GM12878 (cell line): ENCODE data around the gene GABBR1. TPM values are rescaled to one million over a fixed set of nuclear protein-coding genes. Genes with fewer than 3 reads are reported as not detected.

Experiments
- ATAC-seq: fragments of 200-7000 bp; cut with Tn5 transposase; 3 replicates; pipeline ENCODE4 v1.9.1; 2020; ENCODE audit warnings: mild to moderate bottlenecking, moderate library complexity
- BruUV-seq: library from RNA; stranded (reverse); fragments of 400-500 nt; replicated peaks from 2 replicates; lab custom pipeline; 2021; lab: Mats Ljungman, UMichigan
- CTCF ChIA-PET: fragments of 300-600 bp; sonication (Branson Sonifier 250); formaldehyde crosslinking; extraction: SDS; loops from one replicate; lab custom pipeline; 2021; ENCODE audit warnings: inconsistent platforms; lab: Yijun Ruan, JAX
- POLR2A ChIA-PET: fragments of 350-600 bp; formaldehyde crosslinking; extraction: SDS; loops from one replicate; lab custom pipeline; 2021; ENCODE audit warnings: inconsistent platforms; lab: Charles Lee
- RAD21 ChIA-PET: fragments of 300-600 bp; sonication (Branson Sonifier 250); formaldehyde crosslinking; loops from one replicate; lab custom pipeline; 2023; ENCODE audit warnings: antibody characterized with exemption; ENCODE audit not compliant: unreplicated experiment; lab: Charles Lee
- SMC1A ChIA-PET: fragments of 300-600 bp; sonication (Branson Sonifier 250); formaldehyde crosslinking; loops from one replicate; lab custom pipeline; 2023; ENCODE audit not compliant: unreplicated experiment, uncharacterized antibody; lab: Charles Lee
- DNase-seq: peaks from one replicate; pipeline ENCODE4 v3.0.0-alpha.2; 2011; ENCODE audit warnings: low read depth, low spot score
- FAIRE-seq: peaks from 3 replicates; lab custom pipeline; 2011; peaks lifted over from hg19 to GRCh38; lab: Jason Lieb, UNC
- H2AFZ ChIP-seq: 2 replicates; pipeline ENCODE4 v1.6.0; 2011; ENCODE audit warnings: low read depth, low read length, control low read depth; ENCODE audit not compliant: control insufficient read depth
- H3K27ac ChIP-seq: 2 replicates; pipeline ENCODE4 v1.5.1; 2011; ENCODE audit warnings: control low read depth; ENCODE audit not compliant: control insufficient read depth, insufficient read depth
- H3K27me3 ChIP-seq, 2 experiments: replicated peaks in 1 of 2; 2 replicates each; pipeline versions ENCODE4 v1.6.0 to v1.6.1; 2011; ENCODE audit warnings: low read length in 1 of 2; ENCODE audit not compliant: control insufficient read depth in 2 of 2, insufficient read depth in 2 of 2
- H3K36me3 ChIP-seq, 2 experiments: 2 replicates each; pipeline ENCODE4 v1.5.1; 2011; ENCODE audit warnings: low read length in 1 of 2; ENCODE audit not compliant: control insufficient read depth in 2 of 2, insufficient read depth in 2 of 2
- H3K4me1 ChIP-seq: 2 replicates; pipeline ENCODE4 v1.6.1; 2011; ENCODE audit warnings: mild to moderate bottlenecking, low read length, moderate library complexity, mixed read lengths; ENCODE audit not compliant: control insufficient read depth, insufficient read depth
- H3K4me2 ChIP-seq: 2 replicates; pipeline ENCODE4 v1.6.0; 2011; ENCODE audit warnings: control low read depth; ENCODE audit not compliant: control insufficient read depth, insufficient read depth
- H3K4me3 ChIP-seq: fragments of 200-600 bp; sonication (generic); 2 replicates; pipeline ENCODE4 v1.5.1; 2016
- H3K79me2 ChIP-seq: 2 replicates; pipeline ENCODE4 v1.6.0; 2011; ENCODE audit warnings: low read length; ENCODE audit not compliant: control insufficient read depth, insufficient read depth
- H3K9ac ChIP-seq: 2 replicates; pipeline ENCODE4 v1.8.0; 2011; ENCODE audit warnings: low read length, control low read depth, mixed read lengths; ENCODE audit not compliant: control insufficient read depth, insufficient read depth
- H3K9me3 ChIP-seq: replicated peaks from 3 replicates; pipeline ENCODE4 v1.5.1; 2011; ENCODE audit warnings: mild to moderate bottlenecking, low read length; ENCODE audit not compliant: control insufficient read depth, insufficient read depth
- H4K20me1 ChIP-seq: 2 replicates; pipeline ENCODE4 v1.6.0; 2011; ENCODE audit not compliant: control insufficient read depth, insufficient read depth
- CBFB ChIP-seq: IDR thresholded peaks from 2 replicates; pipeline ENCODE4 v1.6.1; 2016; ENCODE audit warnings: antibody characterized with exemption, low read depth
- CHD4 ChIP-seq: fragments of 200-600 bp; sonication (generic); IDR thresholded peaks from 2 replicates; pipeline ENCODE4 v1.6.1; 2016; ENCODE audit warnings: mild to moderate bottlenecking
- JUND ChIP-seq: IDR thresholded peaks from 2 replicates; pipeline ENCODE4 v1.6.1; 2012; ENCODE audit warnings: low read depth, mild to moderate bottlenecking, low read length, improper control_type of control experiment, moderate library complexity
- MTA3 ChIP-seq: IDR thresholded peaks from 2 replicates; pipeline ENCODE4 v1.6.1; 2012; ENCODE audit warnings: low read length, inconsistent platforms, borderline replicate concordance
- NFIC ChIP-seq: IDR thresholded peaks from 2 replicates; pipeline ENCODE4 v1.6.1; 2012; ENCODE audit warnings: low read depth, mild to moderate bottlenecking, inconsistent platforms, low read length, moderate library complexity
- NR2F1 ChIP-seq: fragments of 450-650 bp; conservative IDR thresholded peaks from 2 replicates; pipeline ENCODE4 v1.6.1; 2017; ENCODE audit warnings: mild to moderate bottlenecking
- ZNF274 ChIP-seq: IDR thresholded peaks from one replicate; pipeline ENCODE4 v1.8.0; 2011; ENCODE audit not compliant: insufficient read length, insufficient read depth
- ZZZ3 ChIP-seq: IDR thresholded peaks from 2 replicates; pipeline ENCODE4 v1.6.1; 2011; ENCODE audit warnings: low read depth; ENCODE audit not compliant: control insufficient read depth, insufficient read length
- WGBS: methylation state at CpG from one replicate; pipeline ENCODE4 v1.1.6; 2016; ENCODE audit warnings: low lambda C conversion rate; ENCODE audit not compliant: insufficient replicate concordance, insufficient coverage; ENCODE audit errors: missing lambda C conversion rate; 5-methylcytosine and 5-hydroxymethylcytosine counted together
- in situ Hi-C: fragments of 300-500 bp; cut with MboI; formaldehyde crosslinking; loops from 9 replicates; pipeline ENCODE4 v1.14.3; 2018; ENCODE audit warnings: mixed read lengths
- intact Hi-C: fragments of 100-400 bp; cut with micrococcal nuclease; formaldehyde crosslinking; loops from one replicate; pipeline ENCODE4 v1.14.2; 2022; ENCODE audit not compliant: unreplicated experiment
- polyA plus RNA-seq, 11 experiments: library from polyadenylated mRNA; depleted of rRNA in 4 of 11; unstranded in 6 of 11; stranded (reverse) in 5 of 11; fragments of >200 nt; fragmentation: Nextera tagmentation in 4 of 11; fragmentation: Illumina TruSeq in 1 of 11; extraction: Ambion mirVana in 4 of 11; extraction: Trizol in 1 of 11; gene quantifications; 1 replicate in 1 of 11; 2 replicates in 10 of 11; pipeline versions ENCODE4 v1.2.1 to v1.2.3, GENCODE V29; 2011 to 2016; ENCODE audit warnings: inconsistent platforms in 2 of 11, missing spikeins in 2 of 11, low read depth in 1 of 11
- total RNA-seq, 4 experiments: library from RNA; depleted of rRNA in 3 of 4; stranded (reverse); fragments of >200 nt in 3 of 4; fragmentation: Illumina TruSeq in 1 of 4; extraction: Trizol in 1 of 4; gene quantifications; 2 replicates each; pipeline versions ENCODE4 v1.2.1 to v1.2.3, GENCODE V29; 2013 to 2021
- TF ChIP-seq, protein P1 (sequence below): fragments of 450-650 bp; IDR thresholded peaks from 2 replicates; pipeline ENCODE4 v1.6.1; 2017; ENCODE audit warnings: mild to moderate bottlenecking, moderate library complexity
- TF ChIP-seq, protein P2 (sequence below): IDR thresholded peaks from 2 replicates; pipeline ENCODE4 v1.6.1; 2012; ENCODE audit warnings: mild to moderate bottlenecking, low read depth, low read length
- TF ChIP-seq, protein P3 (sequence below): fragments of 450-650 bp; formaldehyde crosslinking; IDR thresholded peaks from 2 replicates; pipeline ENCODE4 v1.5.0; 2022; ENCODE audit warnings: mild to moderate bottlenecking, missing genetic modification characterization

Gene GABBR1
- total and polyA plus RNA-seq, 10 of the 15 experiments (the other 5 are each of a cell fraction or from before 2014, with no cell fraction given) = 0.11 to 5.2 (median 1.0) TPM

- in situ Hi-C loops = no loop called here
- 74% methylated on average over 8 of the region's 10 CpGs for WGBS
- H3K79me2 ChIP-seq = no peaks in the 10 kb centered on the region
- peaks cover 17% of the 10 kb centered on the region for H3K4me1 ChIP-seq
- no peaks in the 10 kb centered on the region for H3K27me3 ChIP-seq
- ChIA-PET SMC1A (interaction anchor here (1.4 to 2.1 kb wide), 5 partner anchors 8 to 82 kb away, joined by 3 to 6 read pairs (median 4); no protein-coding TSS in a partner anchor), CTCF (interaction anchor here (1.1 to 9.9 kb wide), 14 partner anchors 12 to 276 kb away, joined by 3 to 113 read pairs (median 22); partner anchors contain the start of genes GABBR1 and OR12D3), RAD21 (interaction anchor here (2.6 kb wide), 1 partner anchor 14 kb away, joined by 7 read pairs; no protein-coding TSS in a partner anchor), POLR2A (no interaction called here)
- H3K9me3 ChIP-seq = no peaks in the 10 kb centered on the region
- no peak overlapping the region for H3K4me2 ChIP-seq
- no peak for ATAC-seq
- no peaks in the 10 kb centered on the region for H4K20me1 ChIP-seq
- no peak for FAIRE-seq
- H3K9ac ChIP-seq = no peak overlapping the region
- no TSS peak for BruUV-seq
- H2AFZ ChIP-seq = no peak overlapping the region
- DNase-seq = no peak
- H3K36me3 ChIP-seq = no peaks in the 10 kb centered on the region
- intact Hi-C loops = loop anchor here (10.0 kb wide), 1 partner anchor 103 kb away; no protein-coding TSS in a partner anchor
- no peak overlapping the region for H3K4me3 ChIP-seq
- H3K27ac ChIP-seq = no peak overlapping the region
- TF ChIP-seq NR2F1 = no peak
- TF ChIP-seq, protein P1, sequence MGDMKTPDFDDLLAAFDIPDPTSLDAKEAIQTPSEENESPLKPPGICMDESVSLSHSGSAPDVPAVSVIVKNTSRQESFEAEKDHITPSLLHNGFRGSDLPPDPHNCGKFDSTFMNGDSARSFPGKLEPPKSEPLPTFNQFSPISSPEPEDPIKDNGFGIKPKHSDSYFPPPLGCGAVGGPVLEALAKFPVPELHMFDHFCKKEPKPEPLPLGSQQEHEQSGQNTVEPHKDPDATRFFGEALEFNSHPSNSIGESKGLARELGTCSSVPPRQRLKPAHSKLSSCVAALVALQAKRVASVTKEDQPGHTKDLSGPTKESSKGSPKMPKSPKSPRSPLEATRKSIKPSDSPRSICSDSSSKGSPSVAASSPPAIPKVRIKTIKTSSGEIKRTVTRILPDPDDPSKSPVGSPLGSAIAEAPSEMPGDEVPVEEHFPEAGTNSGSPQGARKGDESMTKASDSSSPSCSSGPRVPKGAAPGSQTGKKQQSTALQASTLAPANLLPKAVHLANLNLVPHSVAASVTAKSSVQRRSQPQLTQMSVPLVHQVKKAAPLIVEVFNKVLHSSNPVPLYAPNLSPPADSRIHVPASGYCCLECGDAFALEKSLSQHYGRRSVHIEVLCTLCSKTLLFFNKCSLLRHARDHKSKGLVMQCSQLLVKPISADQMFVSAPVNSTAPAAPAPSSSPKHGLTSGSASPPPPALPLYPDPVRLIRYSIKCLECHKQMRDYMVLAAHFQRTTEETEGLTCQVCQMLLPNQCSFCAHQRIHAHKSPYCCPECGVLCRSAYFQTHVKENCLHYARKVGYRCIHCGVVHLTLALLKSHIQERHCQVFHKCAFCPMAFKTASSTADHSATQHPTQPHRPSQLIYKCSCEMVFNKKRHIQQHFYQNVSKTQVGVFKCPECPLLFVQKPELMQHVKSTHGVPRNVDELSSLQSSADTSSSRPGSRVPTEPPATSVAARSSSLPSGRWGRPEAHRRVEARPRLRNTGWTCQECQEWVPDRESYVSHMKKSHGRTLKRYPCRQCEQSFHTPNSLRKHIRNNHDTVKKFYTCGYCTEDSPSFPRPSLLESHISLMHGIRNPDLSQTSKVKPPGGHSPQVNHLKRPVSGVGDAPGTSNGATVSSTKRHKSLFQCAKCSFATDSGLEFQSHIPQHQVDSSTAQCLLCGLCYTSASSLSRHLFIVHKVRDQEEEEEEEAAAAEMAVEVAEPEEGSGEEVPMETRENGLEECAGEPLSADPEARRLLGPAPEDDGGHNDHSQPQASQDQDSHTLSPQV = no peak
- TF ChIP-seq, protein P2, sequence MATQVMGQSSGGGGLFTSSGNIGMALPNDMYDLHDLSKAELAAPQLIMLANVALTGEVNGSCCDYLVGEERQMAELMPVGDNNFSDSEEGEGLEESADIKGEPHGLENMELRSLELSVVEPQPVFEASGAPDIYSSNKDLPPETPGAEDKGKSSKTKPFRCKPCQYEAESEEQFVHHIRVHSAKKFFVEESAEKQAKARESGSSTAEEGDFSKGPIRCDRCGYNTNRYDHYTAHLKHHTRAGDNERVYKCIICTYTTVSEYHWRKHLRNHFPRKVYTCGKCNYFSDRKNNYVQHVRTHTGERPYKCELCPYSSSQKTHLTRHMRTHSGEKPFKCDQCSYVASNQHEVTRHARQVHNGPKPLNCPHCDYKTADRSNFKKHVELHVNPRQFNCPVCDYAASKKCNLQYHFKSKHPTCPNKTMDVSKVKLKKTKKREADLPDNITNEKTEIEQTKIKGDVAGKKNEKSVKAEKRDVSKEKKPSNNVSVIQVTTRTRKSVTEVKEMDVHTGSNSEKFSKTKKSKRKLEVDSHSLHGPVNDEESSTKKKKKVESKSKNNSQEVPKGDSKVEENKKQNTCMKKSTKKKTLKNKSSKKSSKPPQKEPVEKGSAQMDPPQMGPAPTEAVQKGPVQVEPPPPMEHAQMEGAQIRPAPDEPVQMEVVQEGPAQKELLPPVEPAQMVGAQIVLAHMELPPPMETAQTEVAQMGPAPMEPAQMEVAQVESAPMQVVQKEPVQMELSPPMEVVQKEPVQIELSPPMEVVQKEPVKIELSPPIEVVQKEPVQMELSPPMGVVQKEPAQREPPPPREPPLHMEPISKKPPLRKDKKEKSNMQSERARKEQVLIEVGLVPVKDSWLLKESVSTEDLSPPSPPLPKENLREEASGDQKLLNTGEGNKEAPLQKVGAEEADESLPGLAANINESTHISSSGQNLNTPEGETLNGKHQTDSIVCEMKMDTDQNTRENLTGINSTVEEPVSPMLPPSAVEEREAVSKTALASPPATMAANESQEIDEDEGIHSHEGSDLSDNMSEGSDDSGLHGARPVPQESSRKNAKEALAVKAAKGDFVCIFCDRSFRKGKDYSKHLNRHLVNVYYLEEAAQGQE = no peak
- TF ChIP-seq ZZZ3 = no peak
- TF ChIP-seq MTA3 = no peak
- no peak for TF ChIP-seq CHD4
- no peak for TF ChIP-seq ZNF274
- no peak for TF ChIP-seq NFIC
- TF ChIP-seq CBFB = no peak
- no peak for TF ChIP-seq JUND
- TF ChIP-seq, protein P3, sequence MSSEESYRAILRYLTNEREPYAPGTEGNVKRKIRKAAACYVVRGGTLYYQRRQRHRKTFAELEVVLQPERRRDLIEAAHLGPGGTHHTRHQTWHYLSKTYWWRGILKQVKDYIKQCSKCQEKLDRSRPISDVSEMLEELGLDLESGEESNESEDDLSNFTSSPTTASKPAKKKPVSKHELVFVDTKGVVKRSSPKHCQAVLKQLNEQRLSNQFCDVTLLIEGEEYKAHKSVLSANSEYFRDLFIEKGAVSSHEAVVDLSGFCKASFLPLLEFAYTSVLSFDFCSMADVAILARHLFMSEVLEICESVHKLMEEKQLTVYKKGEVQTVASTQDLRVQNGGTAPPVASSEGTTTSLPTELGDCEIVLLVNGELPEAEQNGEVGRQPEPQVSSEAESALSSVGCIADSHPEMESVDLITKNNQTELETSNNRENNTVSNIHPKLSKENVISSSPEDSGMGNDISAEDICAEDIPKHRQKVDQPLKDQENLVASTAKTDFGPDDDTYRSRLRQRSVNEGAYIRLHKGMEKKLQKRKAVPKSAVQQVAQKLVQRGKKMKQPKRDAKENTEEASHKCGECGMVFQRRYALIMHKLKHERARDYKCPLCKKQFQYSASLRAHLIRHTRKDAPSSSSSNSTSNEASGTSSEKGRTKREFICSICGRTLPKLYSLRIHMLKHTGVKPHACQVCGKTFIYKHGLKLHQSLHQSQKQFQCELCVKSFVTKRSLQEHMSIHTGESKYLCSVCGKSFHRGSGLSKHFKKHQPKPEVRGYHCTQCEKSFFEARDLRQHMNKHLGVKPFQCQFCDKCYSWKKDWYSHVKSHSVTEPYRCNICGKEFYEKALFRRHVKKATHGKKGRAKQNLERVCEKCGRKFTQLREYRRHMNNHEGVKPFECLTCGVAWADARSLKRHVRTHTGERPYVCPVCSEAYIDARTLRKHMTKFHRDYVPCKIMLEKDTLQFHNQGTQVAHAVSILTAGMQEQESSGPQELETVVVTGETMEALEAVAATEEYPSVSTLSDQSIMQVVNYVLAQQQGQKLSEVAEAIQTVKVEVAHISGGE (CRISPR knock-in tag) = no peak
Observed at GRCh38 chr6:29652198-29652584, 19.2 kb upstream of the GABBR1 start.
